Hindlimb muscle (tissue), 1 donor: ENCODE measurements around the gene ARHGEF40. TPM values are rescaled to one million over a fixed set of nuclear protein-coding genes. Genes with fewer than 3 reads are reported as not detected.

Experiments used
- DNase-seq: peaks from one replicate; pipeline ENCODE4 v3.0.0-alpha.2; 2013
- polyA plus RNA-seq: library from polyadenylated mRNA; unstranded; fragments of 120-200 nt; gene quantifications from one replicate; pipeline ENCODE4 v1.2.1, GENCODE V29; 2013; ENCODE audit not compliant: insufficient read length

ARHGEF40 gene
- polyA plus RNA-seq, 1 donor = 65.6 TPM

- DNase-seq = no peak
Measured at GRCh38 chr14:21136024-21136423, 65.9 kb downstream of the ARHGEF40 start.

Other genes starting within 250 kb of the ARHGEF40 start
- gene RNASE3, start 178.9 kb upstream of the ARHGEF40 start, polyA plus RNA-seq = 0.27 TPM
- gene RNASE2, start 114.8 kb upstream of the ARHGEF40 start, polyA plus RNA-seq = 0.35 TPM
- 47.7 TPM for gene METTL17, start 80.3 kb upstream of the ARHGEF40 start, polyA plus RNA-seq
- not detected for gene SLC39A2, start 71.0 kb upstream of the ARHGEF40 start, polyA plus RNA-seq
- 184 TPM for gene NDRG2, start 45.2 kb upstream of the ARHGEF40 start, polyA plus RNA-seq
- 0.72 TPM for gene TPPP2, start 40.1 kb upstream of the ARHGEF40 start, polyA plus RNA-seq
- gene RNASE13, start 35.5 kb upstream of the ARHGEF40 start, polyA plus RNA-seq = 0.21 TPM
- gene RNASE7, start 27.9 kb upstream of the ARHGEF40 start, polyA plus RNA-seq = 0.14 TPM
- gene RNASE8, start 12.5 kb upstream of the ARHGEF40 start, polyA plus RNA-seq = not detected
- 18.4 TPM for gene ZNF219, start 28.4 kb downstream of the ARHGEF40 start, polyA plus RNA-seq
- gene TMEM253, start 30.8 kb downstream of the ARHGEF40 start, polyA plus RNA-seq = 0.62 TPM
- 0.03 TPM for gene OR5AU1, start 85.8 kb downstream of the ARHGEF40 start, polyA plus RNA-seq
- gene HNRNPC, start 199.1 kb downstream of the ARHGEF40 start, polyA plus RNA-seq = 398 TPM
- 1.2 TPM for gene RPGRIP1, start 209.8 kb downstream of the ARHGEF40 start, polyA plus RNA-seq